Activated CD8-positive, alpha-beta memory T cell treated with anti-CD3 and anti-CD28 coated beads, Interleukin-2, amount 10 ng/mL, durations not matched to agents 7 days and 5 days (primary cell): ENCODE data around the gene CCHCR1. TPM values are rescaled to one million over a fixed set of nuclear protein-coding genes. Genes with fewer than 3 reads are reported as not detected.
A peak's percentile ranks its signal among the peaks of the same experiment; 100 is the strongest.

Source experiments
- ATAC-seq: fragments of 150-1000 bp; cut with Tn5 transposase; one replicate; pipeline ENCODE4 v1.10.0; 2021; ENCODE audit warnings: moderate library complexity
- CTCF ChIA-PET: fragments of 350-600 bp; sonication (Branson Sonifier 250); formaldehyde crosslinking; loops from one replicate; lab custom pipeline; 2021; ENCODE audit warnings: antibody characterized with exemption; lab: Charles Lee
- DNase-seq: peaks from one replicate; pipeline ENCODE4 v3.0.0-alpha.2; 2020
- H3K27ac Mint-ChIP-seq: one replicate; pipeline ENCODE4 v1.8.0; 2021; ENCODE audit warnings: mild to moderate bottlenecking, mixed read lengths
- H3K27me3 Mint-ChIP-seq: one replicate; pipeline ENCODE4 v1.8.0; 2021; ENCODE audit warnings: mixed read lengths
- H3K36me3 Mint-ChIP-seq: one replicate; pipeline ENCODE4 v1.8.0; 2021; ENCODE audit warnings: mild to moderate bottlenecking, mixed read lengths
- H3K4me1 Mint-ChIP-seq: one replicate; pipeline ENCODE4 v1.8.0; 2021; ENCODE audit warnings: mixed read lengths
- H3K4me3 Mint-ChIP-seq: one replicate; pipeline ENCODE4 v1.8.0; 2021; ENCODE audit warnings: mild to moderate bottlenecking, moderate library complexity, mixed read lengths
- H3K9me3 Mint-ChIP-seq: one replicate; pipeline ENCODE4 v1.8.0; 2022; ENCODE audit warnings: low read depth, mixed read lengths
- total RNA-seq, 2 experiments: library from RNA; stranded (reverse); gene quantifications; one replicate each; pipeline ENCODE4 v1.2.3, GENCODE V29; 2021

Gene CCHCR1
- total RNA-seq, 2 experiments from 2014 or later: 48.3 to 57.9 TPM

GRCh38 chr6:31129130-31129529 is 28.5 kb downstream of the CCHCR1 start:
- Mint-ChIP-seq H3K4me3 (no peak overlapping the region), H3K36me3 (no peaks in the 10 kb centered on the region), H3K27ac (no peak overlapping the region), H3K27me3 (peaks cover 18% of the 10 kb centered on the region), H3K9me3 (no peaks in the 10 kb centered on the region), H3K4me1 (no peaks in the 10 kb centered on the region)
- CTCF ChIA-PET: interaction anchor here (0.7 to 4.2 kb wide), 17 partner anchors 9 to 247 kb away, joined by 3 to 23 read pairs (median 5); partner anchors contain the start of gene PSORS1C2
- ATAC-seq (no peak), DNase-seq (no peak)

GRCh38 chr6:31128093-31128676 is 29.4 kb downstream of the CCHCR1 start:
- no peak overlapping the region for H3K27ac Mint-ChIP-seq
- H3K36me3 Mint-ChIP-seq: no peaks in the 10 kb centered on the region
- ATAC-seq (peak; percentile 80), DNase-seq (peak; percentile 82)
- H3K4me3 Mint-ChIP-seq: no peak overlapping the region
- CTCF ChIA-PET: interaction anchor here (0.7 to 4.2 kb wide), 18 partner anchors 10 to 248 kb away, joined by 3 to 23 read pairs (median 5); partner anchors contain the start of gene PSORS1C2
- no peaks in the 10 kb centered on the region for H3K9me3 Mint-ChIP-seq
- H3K4me1 Mint-ChIP-seq: no peaks in the 10 kb centered on the region
- peaks cover 18% of the 10 kb centered on the region for H3K27me3 Mint-ChIP-seq

- H3K9me3 Mint-ChIP-seq: no peaks in the 10 kb centered on the region
- CTCF ChIA-PET: interaction anchor here (0.7 to 4.2 kb wide), 6 partner anchors 12 to 529 kb away, joined by 3 to 23 read pairs (median 5); partner anchors contain the start of genes GTF2H4 and PSORS1C2
- DNase-seq: no peak
- H3K36me3 Mint-ChIP-seq: no peaks in the 10 kb centered on the region
- ATAC-seq: no peak
- H3K27me3 Mint-ChIP-seq: peaks cover 22% of the 10 kb centered on the region
- no peak overlapping the region for H3K4me3 Mint-ChIP-seq
- no peaks in the 10 kb centered on the region for H3K4me1 Mint-ChIP-seq
- no peak overlapping the region for H3K27ac Mint-ChIP-seq
Measured at GRCh38 chr6:31126396-31127175, 31.0 kb downstream of the CCHCR1 start.

GRCh38 chr6:31125586-31126363 is 31.8 kb downstream of the CCHCR1 start:
- DNase-seq: no peak
- Mint-ChIP-seq H3K36me3 (no peaks in the 10 kb centered on the region), H3K4me1 (no peaks in the 10 kb centered on the region), H3K9me3 (no peaks in the 10 kb centered on the region), H3K27ac (no peak overlapping the region), H3K27me3 (peaks cover 23% of the 10 kb centered on the region), H3K4me3 (no peak overlapping the region)
- ATAC-seq: no peak
- CTCF ChIA-PET: interaction anchor here (4.2 kb wide), 1 partner anchor 13 kb away, joined by 23 read pairs; the partner anchor contains the start of gene PSORS1C2

- Mint-ChIP-seq H3K4me3 (no peak overlapping the region), H3K27ac (no peak overlapping the region), H3K4me1 (no peaks in the 10 kb centered on the region), H3K27me3 (peaks cover 23% of the 10 kb centered on the region), H3K9me3 (no peaks in the 10 kb centered on the region), H3K36me3 (no peaks in the 10 kb centered on the region)
- ATAC-seq (no peak), DNase-seq (no peak)
- CTCF ChIA-PET: interaction anchor here (1.1 kb wide), 1 partner anchor 10 kb away, joined by 3 read pairs; no protein-coding TSS in a partner anchor
Measured at GRCh38 chr6:31125162-31125561, 32.4 kb downstream of the CCHCR1 start.

- DNase-seq: no peak
- no peaks in the 10 kb centered on the region for H3K9me3 Mint-ChIP-seq
- no peak overlapping the region for H3K4me3 Mint-ChIP-seq
- CTCF ChIA-PET: interaction anchor here (0.8 to 1.6 kb wide), 2 partner anchors 24 to 43 kb away, joined by 3 to 4 read pairs; no protein-coding TSS in a partner anchor
- H3K27ac Mint-ChIP-seq: no peak overlapping the region
- ATAC-seq: no peak
- no peaks in the 10 kb centered on the region for H3K4me1 Mint-ChIP-seq
- no peaks in the 10 kb centered on the region for H3K36me3 Mint-ChIP-seq
- H3K27me3 Mint-ChIP-seq: peaks cover 14% of the 10 kb centered on the region
Measured at GRCh38 chr6:31122791-31123706, 34.6 kb downstream of the CCHCR1 start.

GRCh38 chr6:31121131-31121790 is 36.3 kb downstream of the CCHCR1 start:
- DNase-seq: no peak
- no peak for ATAC-seq
- no peak overlapping the region for H3K27ac Mint-ChIP-seq
- no peaks in the 10 kb centered on the region for H3K4me1 Mint-ChIP-seq
- CTCF ChIA-PET: interaction anchor here (0.9 kb wide), 1 partner anchor 11 kb away, joined by 3 read pairs; no protein-coding TSS in a partner anchor
- H3K9me3 Mint-ChIP-seq: no peaks in the 10 kb centered on the region
- no peak overlapping the region for H3K4me3 Mint-ChIP-seq
- H3K27me3 Mint-ChIP-seq: peaks cover 12% of the 10 kb centered on the region
- H3K36me3 Mint-ChIP-seq: no peaks in the 10 kb centered on the region

- CTCF ChIA-PET: interaction anchor here (0.5 to 1.1 kb wide), 3 partner anchors 7 to 21 kb away, joined by 3 read pairs; no protein-coding TSS in a partner anchor
Measured at GRCh38 chr6:31120151-31120915, 37.3 kb downstream of the CCHCR1 start, which contains the start of gene CDSN. CDSN (minus strand) TSS chr6:31120446; CDS start chr6:31120419, 27 bp downstream.

GRCh38 chr6:31118178-31118577 is 39.4 kb downstream of the CCHCR1 start:
- Mint-ChIP-seq H3K27me3 (peaks cover 31% of the 10 kb centered on the region), H3K4me1 (no peaks in the 10 kb centered on the region), H3K27ac (no peak overlapping the region), H3K9me3 (no peaks in the 10 kb centered on the region), H3K36me3 (no peaks in the 10 kb centered on the region), H3K4me3 (no peak overlapping the region)
- CTCF ChIA-PET: interaction anchor here (0.7 to 1.9 kb wide), 4 partner anchors 11 to 326 kb away, joined by 3 to 4 read pairs (median 4); no protein-coding TSS in a partner anchor
- ATAC-seq (no peak), DNase-seq (no peak)

More at GRCh38 chr6:31120151-31120915, 37.3 kb downstream of the CCHCR1 start, which contains the start of gene CDSN:
- Mint-ChIP-seq H3K27me3 (peaks cover 20% of the 10 kb centered on the region), H3K27ac (no peak within 1 kb of the TSS), H3K36me3 (no peaks in the 10 kb centered on the region), H3K4me1 (no peaks in the 10 kb centered on the region), H3K9me3 (no peaks in the 10 kb centered on the region), H3K4me3 (no peak within 1 kb of the TSS)
- no peak for DNase-seq
- ATAC-seq: no peak

- H3K27me3 Mint-ChIP-seq: peaks cover 35% of the 10 kb centered on the region
- H3K9me3 Mint-ChIP-seq: no peaks in the 10 kb centered on the region
- H3K4me1 Mint-ChIP-seq: no peaks in the 10 kb centered on the region
- no peak overlapping the region for H3K4me3 Mint-ChIP-seq
- H3K36me3 Mint-ChIP-seq: no peaks in the 10 kb centered on the region
- ATAC-seq: no peak
- no peak for DNase-seq
- H3K27ac Mint-ChIP-seq: no peak overlapping the region
- CTCF ChIA-PET: interaction anchor here (1.1 to 1.7 kb wide), 2 partner anchors 12 to 14 kb away, joined by 3 to 4 read pairs; no protein-coding TSS in a partner anchor
Measured at GRCh38 chr6:31116661-31117385, 40.8 kb downstream of the CCHCR1 start.
